DMS114 treated with DMSO at 0.1 percent for 48 hours (cell line): ENCODE results near the gene RHD.
"Not testable (repeated sequence)": the region's sequence is repeated elsewhere in the genome, so short reads cannot be mapped to it uniquely, and the experiment has no call there.

Source experiments
- DNase-seq: peaks from one replicate; lab custom pipeline; 2025; ENCODE audit not compliant: unreplicated experiment; lab: John Stamatoyannopoulos, UW

Gene RHD

GRCh38 chr1:25256578-25256965, 15.7 kb upstream of the RHD start:
- no peak for DNase-seq

DNA sequence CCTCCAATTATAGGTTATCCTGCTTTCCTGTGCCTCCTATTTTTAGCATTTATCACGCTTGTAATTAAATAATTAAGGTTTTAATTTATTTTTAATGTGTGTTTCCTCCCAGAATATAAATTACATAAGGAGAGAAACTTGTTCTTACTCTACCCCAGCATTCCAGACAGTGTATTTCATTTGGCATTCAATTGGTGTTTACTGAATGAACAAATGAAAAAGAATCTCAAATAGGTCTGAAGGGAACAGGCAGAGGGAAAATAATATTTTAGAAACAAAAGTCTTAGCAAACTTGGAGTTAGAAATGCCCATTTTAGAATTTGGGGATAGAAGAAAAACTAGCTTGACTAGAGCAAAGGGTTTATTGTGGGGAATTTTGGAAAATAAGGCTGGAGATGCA, 15.1 kb upstream of the RHD start:
- no peak for DNase-seq

DNA sequence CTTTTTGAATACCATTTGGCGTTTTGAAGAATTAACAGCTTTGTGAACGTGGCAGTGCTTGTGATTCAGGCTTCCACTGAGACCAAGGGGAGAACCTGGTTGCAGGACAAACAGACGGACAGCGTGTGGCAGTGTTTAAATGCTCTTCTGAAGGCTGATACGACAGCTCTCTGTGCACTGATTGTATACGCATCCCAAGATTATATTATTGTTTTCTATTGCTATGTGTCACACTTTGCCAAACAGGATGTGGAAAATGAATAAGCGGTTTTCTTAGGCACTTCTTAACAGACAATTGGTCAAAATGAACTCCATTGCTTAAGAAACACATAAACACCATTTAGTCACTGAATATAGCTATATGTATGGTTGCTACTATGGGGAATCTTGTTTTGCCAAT, 12.5 kb upstream of the RHD start:
- not testable (repeated sequence) for DNase-seq

- not testable (repeated sequence) for DNase-seq
These were observed 12.0 kb upstream of the RHD start for GRCh38 chr1:25260336-25260735.

DNA sequence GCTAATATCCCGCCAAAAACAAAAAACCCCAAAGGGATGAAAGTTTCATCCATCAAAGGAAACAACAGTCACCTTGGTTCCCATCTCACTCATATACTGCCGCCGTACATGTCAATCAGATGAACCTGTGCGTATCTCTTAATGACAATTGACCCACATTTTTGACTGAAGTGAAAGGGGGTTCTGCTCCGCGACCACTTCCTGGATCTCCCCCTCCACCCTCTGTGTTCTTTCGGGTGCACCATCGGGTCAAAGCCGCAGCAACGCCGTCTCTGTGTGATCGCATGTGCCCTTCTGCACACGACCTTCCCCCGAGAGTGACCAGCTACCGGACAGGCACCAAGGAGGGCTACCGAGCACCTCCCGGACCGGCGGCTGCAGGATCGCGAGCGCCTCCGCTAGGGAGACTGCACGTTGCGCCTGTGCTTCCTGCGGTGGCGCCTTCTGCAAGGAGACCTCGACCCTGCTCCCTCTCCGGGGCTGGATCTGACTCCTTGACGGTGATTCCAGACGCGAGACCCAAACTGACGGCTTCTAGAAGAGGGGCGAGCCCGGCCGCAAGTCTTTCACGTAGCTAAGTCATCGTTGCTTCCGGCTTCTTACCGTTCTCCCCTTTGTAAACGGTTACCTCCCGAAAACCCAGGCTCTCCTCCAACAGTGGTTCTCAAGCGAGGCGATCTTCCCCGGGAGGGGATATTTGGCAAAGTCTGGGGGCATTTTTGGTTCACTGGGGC, 5.6 kb upstream of the RHD start:
- not testable (repeated sequence) for DNase-seq

DNA sequence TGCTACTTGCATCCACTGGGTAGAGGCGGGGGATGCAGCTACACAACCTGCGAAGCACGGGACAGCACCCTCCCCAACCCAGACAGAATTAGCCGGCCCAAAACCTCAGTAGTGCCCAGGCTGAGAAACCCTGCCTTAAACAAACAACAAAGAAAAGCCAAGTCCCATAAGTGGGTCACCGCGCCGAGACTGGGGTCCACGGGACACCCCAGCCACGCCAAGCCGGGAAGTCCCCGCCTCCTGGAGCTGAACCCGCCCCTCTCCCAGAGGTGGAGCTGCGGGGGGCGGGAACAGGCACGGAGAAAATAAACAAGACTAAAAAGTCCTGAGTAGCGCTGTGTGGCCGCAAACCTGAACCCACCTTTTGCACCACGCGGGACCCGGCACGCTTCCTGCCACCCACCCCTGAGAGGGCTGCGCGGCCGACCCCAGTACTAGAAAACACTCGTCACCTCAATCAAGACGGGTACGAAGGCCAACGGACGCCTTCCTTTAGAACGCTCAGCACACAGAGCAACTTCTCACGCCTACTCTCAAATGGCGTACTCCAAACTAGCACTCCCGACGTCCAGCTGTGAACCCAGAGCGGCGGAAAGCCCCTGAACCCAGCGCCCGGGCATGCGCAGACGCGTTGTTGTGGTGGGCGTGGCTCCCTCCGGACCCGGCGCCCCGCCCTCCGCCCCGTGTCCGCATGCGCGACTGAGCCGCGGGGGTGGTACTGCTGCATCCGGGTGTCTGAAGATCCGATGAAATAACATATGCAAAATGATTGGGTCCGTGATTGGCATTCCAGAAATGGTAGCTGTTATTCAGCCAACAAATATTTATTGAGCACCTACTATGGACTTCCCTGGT, 4.8 kb upstream of the RHD start:
- not testable (repeated sequence) for DNase-seq

GRCh38 chr1:25268143-25268760, 4.1 kb upstream of the RHD start:
- not testable (repeated sequence) for DNase-seq

DNA sequence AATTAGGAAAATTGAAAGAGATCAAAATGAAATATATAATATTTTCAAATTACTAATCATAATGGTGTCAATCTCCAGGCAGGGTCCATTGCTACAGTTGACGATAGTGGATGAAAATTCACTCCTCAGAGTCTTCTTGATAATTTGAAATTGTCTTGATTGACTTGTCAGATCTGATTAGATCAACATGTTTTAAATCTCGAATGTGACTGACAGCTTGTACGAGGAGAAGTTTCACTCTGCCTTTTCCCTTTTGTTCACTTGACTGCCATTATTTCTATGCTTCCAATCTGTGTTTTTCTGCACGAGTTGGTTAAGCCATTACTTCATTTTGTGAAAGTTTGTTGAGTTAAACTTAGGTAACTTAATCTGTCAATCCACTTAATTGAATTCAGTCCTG, 3.3 kb downstream of the RHD start:
- not testable (repeated sequence) for DNase-seq

GRCh38 chr1:25277295-25277694, 5.0 kb downstream of the RHD start:
- DNase-seq, result not testable (repeated sequence)

DNA sequence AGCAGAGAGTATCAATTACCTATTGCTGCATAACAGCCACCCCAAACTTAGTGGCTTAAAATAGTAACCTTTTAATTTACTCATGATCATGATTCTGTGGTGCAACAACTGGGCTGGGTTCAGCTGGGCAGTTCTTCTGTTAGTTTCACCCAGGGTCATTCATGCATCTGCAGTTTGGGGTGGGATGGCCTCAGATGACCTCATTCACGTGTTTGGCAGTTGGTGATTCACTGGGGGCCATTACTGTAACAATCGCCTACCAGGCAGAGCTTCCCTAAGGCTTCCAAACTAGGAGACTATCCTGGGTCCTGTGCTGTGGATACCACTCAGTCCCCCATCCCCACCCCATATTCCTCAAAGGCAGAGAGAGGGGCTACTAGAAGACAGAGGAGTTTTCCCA, 6.0 kb downstream of the RHD start:
- not testable (repeated sequence) for DNase-seq

- not testable (repeated sequence) for DNase-seq
These were observed 6.5 kb downstream of the RHD start for GRCh38 chr1:25278790-25279189.

DNA sequence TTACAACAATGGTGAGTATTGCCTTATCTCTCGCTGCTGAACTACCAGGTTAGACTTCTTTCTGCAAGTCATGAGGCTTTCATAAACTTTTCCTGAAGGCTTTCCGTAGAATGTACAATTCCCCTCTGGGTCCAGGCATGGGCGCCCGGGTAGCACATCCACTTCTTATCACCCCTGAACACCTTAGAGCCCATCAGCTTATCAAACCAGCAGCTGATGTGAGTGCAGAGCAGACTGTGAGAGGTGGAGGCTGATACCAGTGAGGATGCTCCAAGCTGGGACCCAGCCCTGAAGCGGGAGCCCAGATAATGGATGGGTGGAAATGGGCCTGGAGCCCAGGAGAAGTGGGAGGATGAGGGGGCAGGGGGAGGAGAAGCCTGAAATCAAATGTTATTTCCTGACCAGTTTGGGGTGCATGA, 7.4 kb downstream of the RHD start:
- DNase-seq, result not testable (repeated sequence)

DNA sequence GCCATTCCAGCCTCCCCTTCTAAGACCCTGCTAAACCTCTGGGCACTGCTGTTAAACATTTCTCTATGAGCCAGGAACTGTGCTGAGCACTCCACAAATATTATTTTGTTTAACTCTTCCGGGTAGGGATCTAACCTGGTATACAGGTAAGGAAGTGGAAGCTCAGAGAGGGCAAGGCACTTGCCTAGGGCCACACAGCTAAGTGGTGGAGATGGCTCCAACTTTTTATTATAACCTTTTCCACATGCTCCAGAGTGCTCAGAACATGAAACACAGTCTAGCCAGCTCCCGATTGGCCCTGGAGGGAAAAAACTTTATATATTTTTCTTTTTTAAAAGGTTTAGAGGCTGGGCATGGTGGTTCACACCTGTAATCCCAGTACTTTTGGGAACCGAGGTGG, 13.6 kb downstream of the RHD start:
- not testable (repeated sequence) for DNase-seq

DNA sequence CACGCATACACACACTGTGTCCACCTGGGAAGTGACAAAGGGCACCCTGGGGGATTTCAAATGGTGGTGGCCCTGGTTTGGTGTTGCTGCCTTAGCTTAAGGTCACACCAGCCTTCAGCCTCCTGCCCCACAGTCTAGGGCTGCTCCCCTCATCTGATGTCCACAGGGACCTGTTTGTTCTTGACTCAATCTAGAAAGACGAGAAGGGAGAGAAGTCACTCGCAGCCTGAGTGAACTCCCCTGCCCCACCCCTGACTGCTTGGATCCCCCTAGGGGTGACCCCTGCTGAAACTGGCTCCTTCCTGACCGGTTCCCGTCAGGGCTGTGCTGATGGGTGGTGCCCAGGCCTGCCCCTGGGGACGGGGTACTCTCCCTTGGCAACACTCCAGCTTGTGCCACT, 14.9 kb downstream of the RHD start:
- DNase-seq, result not testable (repeated sequence)

DNA sequence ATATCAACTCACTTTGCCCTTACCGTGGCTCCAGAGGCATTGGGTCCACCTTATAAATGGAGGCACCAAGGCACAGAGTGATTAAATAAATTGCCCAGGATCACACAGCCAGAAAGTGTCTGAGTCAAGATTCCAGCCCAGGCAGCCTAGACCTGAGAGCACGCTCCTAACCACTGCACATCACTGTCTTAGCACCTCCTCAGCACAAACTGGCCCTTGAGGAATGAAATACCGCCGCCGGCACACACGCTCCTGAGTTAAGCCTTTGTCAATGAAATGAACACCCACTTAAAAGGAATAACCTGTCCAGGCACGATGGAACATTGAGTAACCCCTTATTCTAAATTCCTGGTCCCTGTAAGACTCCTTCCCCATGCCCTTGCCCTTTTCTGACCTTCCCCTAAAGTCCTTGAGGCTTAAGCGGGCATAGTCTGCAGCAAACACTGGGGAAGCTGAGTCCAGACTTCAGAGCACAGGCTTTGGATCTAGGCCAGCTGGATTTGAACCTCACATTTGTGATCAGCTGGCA, 16.3 kb downstream of the RHD start:
- DNase-seq, result not testable (repeated sequence)

- not testable (repeated sequence) for DNase-seq
These were observed 17.7 kb downstream of the RHD start for GRCh38 chr1:25290043-25290442.

- DNase-seq, result not testable (repeated sequence)
These were observed 21.1 kb downstream of the RHD start for GRCh38 chr1:25293426-25293825.

GRCh38 chr1:25294889-25295826, 22.8 kb downstream of the RHD start:
- DNase-seq, result not testable (repeated sequence)

GRCh38 chr1:25296501-25296900, 24.2 kb downstream of the RHD start:
- not testable (repeated sequence) for DNase-seq

DNA sequence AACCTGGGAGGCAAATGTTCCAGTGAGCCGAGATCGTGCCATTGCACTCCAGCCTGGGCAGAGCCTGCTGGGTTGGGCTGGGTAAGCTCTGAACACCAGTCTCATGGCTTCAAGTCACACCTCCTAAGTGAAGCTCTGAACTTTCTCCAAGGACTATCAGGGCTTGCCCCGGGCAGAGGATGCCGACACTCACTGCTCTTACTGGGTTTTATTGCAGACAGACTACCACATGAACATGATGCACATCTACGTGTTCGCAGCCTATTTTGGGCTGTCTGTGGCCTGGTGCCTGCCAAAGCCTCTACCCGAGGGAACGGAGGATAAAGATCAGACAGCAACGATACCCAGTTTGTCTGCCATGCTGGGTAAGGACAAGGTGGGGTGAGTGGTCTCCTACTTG, 28.4 kb downstream of the RHD start:
- not testable (repeated sequence) for DNase-seq
